ENCODE results near the gene GREB1.

The GREB1 gene

DNA sequence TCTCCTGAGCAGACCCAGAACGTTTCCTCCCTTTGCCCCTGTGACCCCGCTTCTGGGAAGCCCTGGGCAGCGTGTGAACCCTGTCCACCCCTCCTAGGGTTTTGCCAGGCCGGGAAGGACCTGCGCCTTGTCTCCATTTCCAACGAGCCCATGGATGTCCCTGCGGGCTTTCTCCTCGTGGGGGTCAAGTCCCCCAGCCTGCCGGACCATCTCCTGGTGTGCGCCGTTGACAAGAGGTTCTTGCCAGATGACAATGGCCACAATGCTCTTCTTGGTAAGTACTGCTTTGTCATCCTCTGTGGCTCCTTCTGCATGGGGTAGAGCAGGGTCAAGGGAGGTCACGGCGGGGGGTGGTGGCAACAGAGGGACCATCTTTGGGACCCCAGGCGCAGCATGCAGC, 32.5 kb downstream of the GREB1 start:
- TF ChIP-seq, protein P1, sequence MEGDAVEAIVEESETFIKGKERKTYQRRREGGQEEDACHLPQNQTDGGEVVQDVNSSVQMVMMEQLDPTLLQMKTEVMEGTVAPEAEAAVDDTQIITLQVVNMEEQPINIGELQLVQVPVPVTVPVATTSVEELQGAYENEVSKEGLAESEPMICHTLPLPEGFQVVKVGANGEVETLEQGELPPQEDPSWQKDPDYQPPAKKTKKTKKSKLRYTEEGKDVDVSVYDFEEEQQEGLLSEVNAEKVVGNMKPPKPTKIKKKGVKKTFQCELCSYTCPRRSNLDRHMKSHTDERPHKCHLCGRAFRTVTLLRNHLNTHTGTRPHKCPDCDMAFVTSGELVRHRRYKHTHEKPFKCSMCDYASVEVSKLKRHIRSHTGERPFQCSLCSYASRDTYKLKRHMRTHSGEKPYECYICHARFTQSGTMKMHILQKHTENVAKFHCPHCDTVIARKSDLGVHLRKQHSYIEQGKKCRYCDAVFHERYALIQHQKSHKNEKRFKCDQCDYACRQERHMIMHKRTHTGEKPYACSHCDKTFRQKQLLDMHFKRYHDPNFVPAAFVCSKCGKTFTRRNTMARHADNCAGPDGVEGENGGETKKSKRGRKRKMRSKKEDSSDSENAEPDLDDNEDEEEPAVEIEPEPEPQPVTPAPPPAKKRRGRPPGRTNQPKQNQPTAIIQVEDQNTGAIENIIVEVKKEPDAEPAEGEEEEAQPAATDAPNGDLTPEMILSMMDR (IDR thresholded peaks at IDR 0.05; ENCODE audit: insufficient read depth, low read depth, low read length, missing control alignments) = no peak
- no peak for DNase-seq (ENCODE audit: low read depth)

GRCh38 chr2:11567631-11568031, 33.8 kb downstream of the GREB1 start:
- DNase-seq (ENCODE audit: low read depth) = no peak
- H3K4me3 ChIP-seq (ENCODE audit: low read length) = no peak overlapping the region
- TF ChIP-seq, protein P1 (IDR thresholded peaks at IDR 0.05; ENCODE audit: insufficient read depth, low read depth, low read length, missing control alignments) = no peak

More for the DNA sequence above, 32.5 kb downstream of the GREB1 start:
- no peak overlapping the region for H3K4me3 ChIP-seq (ENCODE audit: low read length)

DNA sequence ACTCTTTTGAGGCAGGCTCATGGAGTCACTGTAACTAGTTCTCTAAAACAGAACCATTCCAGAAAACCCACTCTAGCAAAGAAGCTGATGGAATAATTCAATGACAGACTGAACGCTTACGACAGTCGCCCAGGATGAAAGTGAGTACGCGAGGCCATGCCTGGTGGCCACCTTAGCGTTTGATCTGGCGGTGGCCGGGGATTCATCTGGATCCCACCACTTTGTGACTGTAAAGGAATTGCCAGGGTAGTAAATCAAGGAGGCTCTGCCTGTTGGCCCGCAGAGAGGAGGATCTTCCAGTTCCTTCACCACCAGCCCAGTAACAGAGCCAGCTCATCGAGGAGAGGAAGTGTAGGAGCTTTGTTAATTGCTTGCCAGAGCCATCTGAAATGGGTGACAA, 34.6 kb downstream of the GREB1 start:
- no peak for DNase-seq (ENCODE audit: low read depth)
- H3K4me3 ChIP-seq (ENCODE audit: low read length) = no peak overlapping the region
- TF ChIP-seq, protein P1 (IDR thresholded peaks at IDR 0.05; ENCODE audit: insufficient read depth, low read depth, low read length, missing control alignments) = no peak

GRCh38 chr2:11569636-11570035, 35.8 kb downstream of the GREB1 start:
- DNase-seq (ENCODE audit: low read depth) = no peak
- no peak overlapping the region for H3K4me3 ChIP-seq (ENCODE audit: low read length)
- TF ChIP-seq, protein P1 (IDR thresholded peaks at IDR 0.05; ENCODE audit: insufficient read depth, low read depth, low read length, missing control alignments) = no peak

- TF ChIP-seq, protein P1 (IDR thresholded peaks at IDR 0.05; ENCODE audit: insufficient read depth, low read depth, low read length, missing control alignments) = no peak
- peak; percentile 5 for DNase-seq (ENCODE audit: low read depth)
Observed at GRCh38 chr2:11571170-11571569, 37.3 kb downstream of the GREB1 start.

GRCh38 chr2:11572996-11573395, 39.2 kb downstream of the GREB1 start:
- H3K4me3 ChIP-seq (ENCODE audit: low read length) = no peak overlapping the region
- TF ChIP-seq, protein P1 (IDR thresholded peaks at IDR 0.05; ENCODE audit: insufficient read depth, low read depth, low read length, missing control alignments) = no peak
- DNase-seq (ENCODE audit: low read depth) = no peak

More at GRCh38 chr2:11571170-11571569, 37.3 kb downstream of the GREB1 start:
- H3K4me3 ChIP-seq (ENCODE audit: low read length) = no peak overlapping the region

- no peak for DNase-seq (ENCODE audit: low read depth)
- H3K4me3 ChIP-seq (ENCODE audit: low read length) = no peak overlapping the region
- TF ChIP-seq, protein P1 (IDR thresholded peaks at IDR 0.05; ENCODE audit: insufficient read depth, low read depth, low read length, missing control alignments) = no peak
Observed at GRCh38 chr2:11573418-11574175, 39.8 kb downstream of the GREB1 start.
